HG03025 (cell line): ENCODE measurements around the gene UTF1.
"Not testable (repeated sequence)": the region's sequence is repeated elsewhere in the genome, so short reads cannot be mapped to it uniquely, and the experiment has no call there.

Experiments
- ATAC-seq: cut with Tn5 transposase; IDR thresholded peaks from one replicate; pipeline ENCODE4 v1.9.1; 2021; ENCODE audit warnings: mild to moderate bottlenecking, moderate library complexity; ENCODE audit not compliant: unreplicated experiment, low FRiP score

UTF1 gene

GRCh38 chr10:133207627-133208026, 22.4 kb upstream of the UTF1 start:
- no peak for ATAC-seq

GRCh38 chr10:133208466-133208865, 21.6 kb upstream of the UTF1 start:
- no peak for ATAC-seq

- no peak for ATAC-seq
Observed at GRCh38 chr10:133209117-133209516, 20.9 kb upstream of the UTF1 start.

GRCh38 chr10:133209641-133210040, 20.4 kb upstream of the UTF1 start:
- ATAC-seq, result no peak

- no peak for ATAC-seq
Observed at GRCh38 chr10:133210398-133211140, 19.4 kb upstream of the UTF1 start.

- ATAC-seq, result no peak
Observed at GRCh38 chr10:133211141-133211830, 18.7 kb upstream of the UTF1 start.

- no peak for ATAC-seq
Observed at GRCh38 chr10:133211959-133212852, 17.8 kb upstream of the UTF1 start.

GRCh38 chr10:133212853-133213494, 17.0 kb upstream of the UTF1 start:
- ATAC-seq, result no peak

- no peak for ATAC-seq
Observed at GRCh38 chr10:133213641-133214467, 16.2 kb upstream of the UTF1 start.

- ATAC-seq, result no peak
Observed at GRCh38 chr10:133214468-133215410, 15.3 kb upstream of the UTF1 start.

- ATAC-seq, result no peak
Observed at GRCh38 chr10:133215586-133215985, 14.4 kb upstream of the UTF1 start.

- no peak for ATAC-seq
Observed at GRCh38 chr10:133216776-133217175, 13.2 kb upstream of the UTF1 start.

GRCh38 chr10:133217800-133218589, 12.0 kb upstream of the UTF1 start:
- no peak for ATAC-seq

GRCh38 chr10:133218891-133219290, 11.1 kb upstream of the UTF1 start:
- ATAC-seq, result no peak

GRCh38 chr10:133219782-133220181, 10.2 kb upstream of the UTF1 start:
- no peak for ATAC-seq

GRCh38 chr10:133221331-133221730, 8.7 kb upstream of the UTF1 start:
- no peak for ATAC-seq

GRCh38 chr10:133221756-133222155, 8.3 kb upstream of the UTF1 start:
- not testable (repeated sequence) for ATAC-seq

GRCh38 chr10:133224076-133224475, 5.9 kb upstream of the UTF1 start:
- no peak for ATAC-seq
